OCI-LY1 (cell line): ENCODE results near the gene FBXL15.

ENCODE experiments used
- H2AFZ ChIP-seq: fragments of 200-600 bp; sonication (generic), shearing (Covaris generic); 2 replicates; pipeline ENCODE4 v1.6.0; 2014; ENCODE audit warnings: antibody characterized with exemption, mild to moderate bottlenecking, low read length
- H3F3A ChIP-seq: fragments of 200-600 bp; sonication (generic), shearing (Covaris generic); 2 replicates; pipeline ENCODE4 v1.6.0; 2014; ENCODE audit warnings: mild to moderate bottlenecking, antibody characterized with exemption, low read length, moderate library complexity; ENCODE audit not compliant: insufficient read depth
- H3K27ac ChIP-seq: fragments of 200-600 bp; sonication (generic); 2 replicates; pipeline ENCODE4 v1.5.1; 2014; ENCODE audit warnings: low read length, mixed run types, mild to moderate bottlenecking, low read depth; ENCODE audit not compliant: poor library complexity, severe bottlenecking
- H3K27me3 ChIP-seq: fragments of 200-600 bp; sonication (generic); 2 replicates; pipeline ENCODE4 v1.6.0; 2014; ENCODE audit warnings: antibody characterized with exemption, mild to moderate bottlenecking, low read length, moderate library complexity; ENCODE audit not compliant: insufficient read depth
- H3K36me3 ChIP-seq: fragments of 200-600 bp; sonication (generic); 2 replicates; pipeline ENCODE4 v1.6.1; 2014; ENCODE audit warnings: mild to moderate bottlenecking, antibody characterized with exemption, low read length, moderate library complexity, mixed read lengths; ENCODE audit not compliant: insufficient read depth
- H3K4me1 ChIP-seq: fragments of 200-600 bp; sonication (generic); 2 replicates; pipeline ENCODE4 v1.5.1; 2014; ENCODE audit warnings: mild to moderate bottlenecking, low read length, moderate library complexity; ENCODE audit not compliant: insufficient read depth, severe bottlenecking
- H3K4me2 ChIP-seq: fragments of 200-600 bp; sonication (generic), shearing (Covaris generic); 2 replicates; pipeline ENCODE4 v1.6.1; 2014; ENCODE audit warnings: low read length
- H3K4me3 ChIP-seq: fragments of 200-600 bp; sonication (generic); 2 replicates; pipeline ENCODE4 v1.5.1; 2014; ENCODE audit warnings: low read length, low read depth, mild to moderate bottlenecking, mixed read lengths; ENCODE audit not compliant: poor library complexity, severe bottlenecking
- H3K79me2 ChIP-seq: fragments of 200-600 bp; shearing (Covaris generic); 2 replicates; pipeline ENCODE4 v1.6.1; 2016; ENCODE audit warnings: mixed run types, low read length, mixed read lengths; ENCODE audit not compliant: insufficient read depth
- H3K9ac ChIP-seq: fragments of 200-600 bp; sonication (generic), shearing (Covaris generic); 2 replicates; pipeline ENCODE4 v1.6.1; 2014; ENCODE audit warnings: mild to moderate bottlenecking, low read length, mixed read lengths
- H3K9me2 ChIP-seq: fragments of 200-600 bp; sonication (generic), shearing (Covaris generic); 2 replicates; pipeline ENCODE4 v1.6.1; 2014; ENCODE audit warnings: low read depth, mild to moderate bottlenecking, low read length, mixed read lengths
- H3K9me3 ChIP-seq: fragments of 200-600 bp; shearing (Covaris generic); 2 replicates; pipeline ENCODE4 v1.6.1; 2014; ENCODE audit warnings: low read length, mixed read lengths
- H4K20me1 ChIP-seq: fragments of 200-600 bp; sonication (generic), shearing (Covaris generic); 2 replicates; pipeline ENCODE4 v1.6.0; 2016; ENCODE audit warnings: mild to moderate bottlenecking, low read length; ENCODE audit not compliant: insufficient read depth
- EZH2 ChIP-seq: fragments of 200-600 bp; sonication (generic), shearing (Covaris generic); IDR thresholded peaks from 2 replicates; pipeline ENCODE4 v1.8.0; 2017; ENCODE audit warnings: borderline replicate concordance, mixed run types, mild to moderate bottlenecking, antibody characterized with exemption, low read length, moderate library complexity, mixed read lengths
- TF ChIP-seq, protein P1 (sequence below): fragments of 200-600 bp; sonication (generic), shearing (Covaris generic); IDR thresholded peaks from 2 replicates; pipeline ENCODE4 v1.5.1; 2017; ENCODE audit warnings: mild to moderate bottlenecking, antibody characterized with exemption, low read length, moderate library complexity, mixed read lengths

FBXL15 gene

DNA sequence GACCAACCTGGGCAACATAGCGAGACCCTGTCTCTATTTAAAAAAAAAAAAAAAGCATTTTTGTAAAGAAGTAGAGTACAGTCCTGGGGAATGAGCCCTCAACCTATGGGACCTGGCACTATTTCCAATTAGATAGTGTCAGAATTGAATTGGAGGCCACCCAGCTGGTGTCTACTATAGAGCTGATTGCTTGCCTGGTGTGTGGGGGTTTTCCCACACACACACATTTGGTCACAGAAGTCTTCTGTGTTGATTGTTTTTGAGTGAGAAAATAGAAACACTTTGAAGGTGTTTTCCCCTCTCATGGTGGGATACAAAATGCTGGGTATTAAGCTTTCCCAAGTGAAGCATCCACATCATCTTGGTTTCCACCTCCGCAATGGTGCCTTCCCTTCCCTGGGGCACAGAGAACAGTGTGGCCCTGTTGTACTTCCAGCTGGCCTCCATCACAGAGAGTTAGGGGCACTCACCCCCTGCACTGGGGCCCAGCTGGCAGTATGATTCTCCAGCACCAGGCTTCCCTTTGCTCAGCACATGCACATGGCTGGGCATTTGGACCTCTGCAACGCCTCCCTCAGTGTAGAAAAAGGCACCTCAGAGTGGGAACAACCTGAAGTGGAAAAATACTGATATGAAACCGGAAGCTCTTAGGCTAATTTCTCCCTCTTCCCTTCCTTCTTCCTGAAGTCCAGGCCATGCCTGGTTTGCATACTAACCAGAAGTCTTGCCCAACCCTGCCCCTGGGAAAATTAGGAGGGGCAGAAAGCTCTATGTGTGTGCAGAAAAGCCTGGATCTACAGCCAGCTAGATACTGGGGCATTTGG, 35.8 kb upstream of the FBXL15 start:
- Histone ChIP-seq H3K4me1 (no peaks in the 10 kb centered on the region), H3K79me2 (no peaks in the 10 kb centered on the region), H4K20me1 (no peaks in the 10 kb centered on the region), H3K4me3 (no peak overlapping the region), H3K9me2 (no peaks in the 10 kb centered on the region), H2AFZ (no peak overlapping the region), H3K4me2 (no peak overlapping the region), H3K9ac (no peak overlapping the region), H3K36me3 (peaks cover 15% of the 10 kb centered on the region; the same call in 1 of the 2 replicates), H3K9me3 (no peaks in the 10 kb centered on the region), H3K27ac (no peak overlapping the region), H3F3A (no peaks in the 10 kb centered on the region), H3K27me3 (no peaks in the 10 kb centered on the region)
- TF ChIP-seq, protein P1, sequence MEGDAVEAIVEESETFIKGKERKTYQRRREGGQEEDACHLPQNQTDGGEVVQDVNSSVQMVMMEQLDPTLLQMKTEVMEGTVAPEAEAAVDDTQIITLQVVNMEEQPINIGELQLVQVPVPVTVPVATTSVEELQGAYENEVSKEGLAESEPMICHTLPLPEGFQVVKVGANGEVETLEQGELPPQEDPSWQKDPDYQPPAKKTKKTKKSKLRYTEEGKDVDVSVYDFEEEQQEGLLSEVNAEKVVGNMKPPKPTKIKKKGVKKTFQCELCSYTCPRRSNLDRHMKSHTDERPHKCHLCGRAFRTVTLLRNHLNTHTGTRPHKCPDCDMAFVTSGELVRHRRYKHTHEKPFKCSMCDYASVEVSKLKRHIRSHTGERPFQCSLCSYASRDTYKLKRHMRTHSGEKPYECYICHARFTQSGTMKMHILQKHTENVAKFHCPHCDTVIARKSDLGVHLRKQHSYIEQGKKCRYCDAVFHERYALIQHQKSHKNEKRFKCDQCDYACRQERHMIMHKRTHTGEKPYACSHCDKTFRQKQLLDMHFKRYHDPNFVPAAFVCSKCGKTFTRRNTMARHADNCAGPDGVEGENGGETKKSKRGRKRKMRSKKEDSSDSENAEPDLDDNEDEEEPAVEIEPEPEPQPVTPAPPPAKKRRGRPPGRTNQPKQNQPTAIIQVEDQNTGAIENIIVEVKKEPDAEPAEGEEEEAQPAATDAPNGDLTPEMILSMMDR = no peak
- no peak for TF ChIP-seq EZH2

DNA sequence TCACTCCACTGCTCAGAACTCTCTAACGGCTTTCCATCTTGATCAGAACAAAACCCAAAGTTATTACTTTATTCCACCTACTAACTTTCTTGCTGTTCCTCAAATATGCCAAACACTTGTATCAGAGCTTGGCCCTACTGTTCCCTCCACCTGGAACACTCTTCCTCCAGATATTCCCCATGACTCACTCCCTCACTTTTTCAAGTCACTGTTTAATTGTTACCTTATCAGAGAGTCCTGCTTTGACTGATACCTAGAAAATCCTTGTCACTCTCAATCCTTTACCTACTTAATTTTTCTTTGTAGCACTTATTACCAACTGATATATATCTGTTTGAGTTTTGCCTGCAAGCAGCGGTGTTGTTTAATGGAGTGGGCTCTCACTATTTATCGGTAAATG, 30.7 kb upstream of the FBXL15 start:
- Histone ChIP-seq H3K9ac (no peak overlapping the region), H3K9me3 (no peaks in the 10 kb centered on the region), H3F3A (no peaks in the 10 kb centered on the region), H3K4me3 (no peak overlapping the region), H4K20me1 (no peaks in the 10 kb centered on the region), H3K4me2 (no peak overlapping the region), H3K27me3 (no peaks in the 10 kb centered on the region), H3K27ac (no peak overlapping the region), H3K9me2 (no peaks in the 10 kb centered on the region), H3K79me2 (no peaks in the 10 kb centered on the region), H2AFZ (no peak overlapping the region), H3K36me3 (no peaks in the 10 kb centered on the region), H3K4me1 (peaks cover 6% of the 10 kb centered on the region)
- no peak for TF ChIP-seq EZH2
- TF ChIP-seq, protein P1 = no peak

DNA sequence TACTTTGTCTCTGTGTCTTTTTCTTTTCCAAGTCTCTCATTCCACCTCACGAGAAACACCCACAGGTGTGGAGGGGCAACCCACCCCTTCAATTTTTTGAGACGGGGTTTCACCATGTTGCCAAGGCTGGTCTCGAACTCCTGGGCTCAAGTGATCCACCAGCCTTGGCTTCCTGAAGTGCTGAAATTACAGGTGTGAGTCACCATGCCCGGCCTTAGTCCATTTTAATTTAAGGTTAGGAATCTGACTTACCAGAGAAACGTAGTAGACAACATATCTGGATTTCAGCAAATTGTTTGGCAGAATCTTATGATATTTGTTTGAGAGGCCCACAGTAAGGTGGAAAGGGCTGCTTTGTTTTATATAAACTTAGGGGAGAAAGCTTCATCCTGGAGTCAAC, 28.3 kb upstream of the FBXL15 start:
- H3F3A ChIP-seq = no peaks in the 10 kb centered on the region
- no peak overlapping the region for H3K9ac ChIP-seq
- no peak overlapping the region for H3K27ac ChIP-seq

More for the DNA sequence above, 28.3 kb upstream of the FBXL15 start:
- Histone ChIP-seq H3K79me2 (no peaks in the 10 kb centered on the region), H3K36me3 (no peaks in the 10 kb centered on the region), H3K9me3 (no peaks in the 10 kb centered on the region), H4K20me1 (no peaks in the 10 kb centered on the region), H3K4me2 (no peak overlapping the region), H2AFZ (no peak overlapping the region), H3K4me3 (no peak overlapping the region), H3K4me1 (peaks cover 18% of the 10 kb centered on the region), H3K9me2 (no peaks in the 10 kb centered on the region), H3K27me3 (no peaks in the 10 kb centered on the region)
- TF ChIP-seq, protein P1 = no peak
- TF ChIP-seq EZH2 = no peak
